Sigmoid colon (tissue), 4 donors: ENCODE results near the gene AXDND1.

Experiments
- EP300 ChIP-seq, 4 donors: sonication (generic); formaldehyde crosslinking; IDR thresholded peaks; one replicate each; pipeline ENCODE4 v1.6.1; 2017; ENCODE audit warnings: antibody characterized with exemption in 4 of 4
- POLR2A ChIP-seq, 2 donors: fragments of 450-650 bp; IDR thresholded peaks; one replicate each; pipeline ENCODE4 v1.6.1; 2016; ENCODE audit warnings: antibody characterized with exemption in 2 of 2, mild to moderate bottlenecking in 2 of 2, moderate library complexity in 2 of 2
- POLR2AphosphoS5 ChIP-seq, 4 donors: sonication (generic); formaldehyde crosslinking; IDR thresholded peaks; one replicate each; pipeline ENCODE4 v1.6.1; 2017; ENCODE audit warnings: antibody characterized with exemption in 4 of 4
- TF ChIP-seq, protein P1 (sequence below), 4 experiments: fragments of 450-650 bp in 3 of 4; fragments of 200-600 bp in 1 of 4; IDR thresholded peaks; one replicate each; pipeline ENCODE4 v1.5.1; 2016 to 2019; ENCODE audit warnings: antibody characterized with exemption in 4 of 4, mild to moderate bottlenecking in 3 of 4, moderate library complexity in 2 of 4

- TF ChIP-seq, protein P1, sequence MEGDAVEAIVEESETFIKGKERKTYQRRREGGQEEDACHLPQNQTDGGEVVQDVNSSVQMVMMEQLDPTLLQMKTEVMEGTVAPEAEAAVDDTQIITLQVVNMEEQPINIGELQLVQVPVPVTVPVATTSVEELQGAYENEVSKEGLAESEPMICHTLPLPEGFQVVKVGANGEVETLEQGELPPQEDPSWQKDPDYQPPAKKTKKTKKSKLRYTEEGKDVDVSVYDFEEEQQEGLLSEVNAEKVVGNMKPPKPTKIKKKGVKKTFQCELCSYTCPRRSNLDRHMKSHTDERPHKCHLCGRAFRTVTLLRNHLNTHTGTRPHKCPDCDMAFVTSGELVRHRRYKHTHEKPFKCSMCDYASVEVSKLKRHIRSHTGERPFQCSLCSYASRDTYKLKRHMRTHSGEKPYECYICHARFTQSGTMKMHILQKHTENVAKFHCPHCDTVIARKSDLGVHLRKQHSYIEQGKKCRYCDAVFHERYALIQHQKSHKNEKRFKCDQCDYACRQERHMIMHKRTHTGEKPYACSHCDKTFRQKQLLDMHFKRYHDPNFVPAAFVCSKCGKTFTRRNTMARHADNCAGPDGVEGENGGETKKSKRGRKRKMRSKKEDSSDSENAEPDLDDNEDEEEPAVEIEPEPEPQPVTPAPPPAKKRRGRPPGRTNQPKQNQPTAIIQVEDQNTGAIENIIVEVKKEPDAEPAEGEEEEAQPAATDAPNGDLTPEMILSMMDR (IDR thresholded peaks at IDR 0.05) = no peak
- TF ChIP-seq POLR2A (IDR thresholded peaks at IDR 0.05) (no peak), EP300 (IDR thresholded peaks at IDR 0.05) (no peak), POLR2AphosphoS5 (IDR thresholded peaks at IDR 0.05) (no peak)
These were observed 38.1 kb upstream of the AXDND1 start for GRCh38 chr1:179327679-179328078.
